ENCODE measurements around the gene CCDC183. TPM values are rescaled to one million over a fixed set of nuclear protein-coding genes. Genes with fewer than 3 reads are reported as not detected.
A peak's percentile ranks its signal among the peaks of the same experiment; 100 is the strongest.

Gene CCDC183
- total and polyA plus RNA-seq, 2 of the 4 experiments (the other 2 are of a cell fraction), result under 0.01 to 0.29 TPM

GRCh38 chr9:136764301-136764891, 31.7 kb upstream of the CCDC183 start, which contains the start of gene LCN15:
TSS of gene LCN15 (minus strand) at chr9:136764518. CDS start at chr9:136764488, 30 bp downstream.
- peak within 1 kb of the TSS; percentile 63 for H2AFZ ChIP-seq (replicated peaks; ENCODE audit: low read length, poor library complexity)
- dilution Hi-C loops (cut with HindIII; ENCODE audit: low sequenced_read_pairs, unreplicated experiment), result no loop called here
- in situ Hi-C loops (cut with MboI; ENCODE audit: low sequenced_read_pairs), result no loop called here

More at GRCh38 chr9:136764301-136764891, 31.7 kb upstream of the CCDC183 start, which contains the start of gene LCN15:
- Histone ChIP-seq H3K27ac (ENCODE audit: insufficient read depth, low read length) (no peak within 1 kb of the TSS), H3K14ac (replicated peaks; ENCODE audit: low read depth, low read length) (no peak within 1 kb of the TSS), H3K9ac (ENCODE audit: low read depth, low read length) (no peak within 1 kb of the TSS), H2BK120ac (ENCODE audit: low read depth, low read length) (no peak within 1 kb of the TSS), H3K36me3 (ENCODE audit: control insufficient read depth, insufficient read depth, low read length) (no peaks in the 10 kb centered on the region), H3K4me1 (ENCODE audit: control insufficient read depth, insufficient read depth, low read length) (no peaks in the 10 kb centered on the region), H3K27me3 (ENCODE audit: control insufficient read depth, insufficient read depth, low read length) (peaks cover 7% of the 10 kb centered on the region), H3K4ac (ENCODE audit: low read depth, low read length) (no peak within 1 kb of the TSS), H3K4me3 (ENCODE audit: insufficient read depth, low read depth, low read length) (no peak within 1 kb of the TSS), H2AK5ac (ENCODE audit: low read depth, low read length) (no peak within 1 kb of the TSS), H3K4me2 (ENCODE audit: low read depth, low read length) (no peak within 1 kb of the TSS), H3K23ac (ENCODE audit: low read depth, low read length) (no peak within 1 kb of the TSS), H3K9me3 (ENCODE audit: control insufficient read depth, insufficient read depth, low read length) (no peaks in the 10 kb centered on the region), H3K79me1 (ENCODE audit: low read depth in 1 of 2, low read length in 2 of 2) (no peaks in the 10 kb centered on the region), H2BK15ac (ENCODE audit: low read depth, low read length) (no peak within 1 kb of the TSS), H4K91ac (ENCODE audit: insufficient read depth, low read depth, low read length) (no peak within 1 kb of the TSS), H3K18ac (ENCODE audit: low read depth, low read length) (no peak within 1 kb of the TSS), H2BK20ac (ENCODE audit: low read depth, low read length) (no peak within 1 kb of the TSS), H4K8ac (ENCODE audit: low read depth in 2 of 2, low read length in 2 of 2) (no peak within 1 kb of the TSS), H3K9me1 (ENCODE audit: insufficient read depth, low read length) (no peaks in the 10 kb centered on the region), H4K20me1 (ENCODE audit: insufficient read depth, low read length) (no peaks in the 10 kb centered on the region), H2AK9ac (replicated peaks; ENCODE audit: low read depth, low read length, poor library complexity) (peak within 1 kb of the TSS; percentile 72), H4K5ac (ENCODE audit: low read depth, low read length) (no peak within 1 kb of the TSS), H3K56ac (ENCODE audit: extremely low read depth, insufficient read depth, low read length) (no peak within 1 kb of the TSS), H2BK5ac (ENCODE audit: low read depth, low read length, poor library complexity, severe bottlenecking) (no peak within 1 kb of the TSS)
- no peak for DNase-seq
- ChIA-PET POLR2A (ENCODE audit: unreplicated experiment) (no interaction called here), CTCF (no interaction called here)
- 63% methylated on average over 6 of the region's 14 CpGs; no CpG with 5 or more reads in 1 of the 2 experiments for whole genome bisulfite sequencing, 2 experiments (ENCODE audit: extremely low coverage in 2 of 2, insufficient read length in 1 of 2)
- TF ChIP-seq MXI1 (IDR thresholded peaks at IDR 0.05; ENCODE audit: borderline replicate concordance, low read depth, low read length) (no peak), POLR2A (IDR thresholded peaks at IDR 0.05; ENCODE audit: low read depth, low read length) (no peak), USF2 (IDR thresholded peaks at IDR 0.05; ENCODE audit: low read depth, low read length) (no peak), RCOR1 (IDR thresholded peaks at IDR 0.05; ENCODE audit: insufficient replicate concordance, low read length) (no peak), NFE2L2 (IDR thresholded peaks at IDR 0.05; ENCODE audit: low read depth, low read length) (no peak)
- no peak for ATAC-seq (ENCODE audit: low read depth)
- no TSS peak for BruUV-seq (replicated peaks)
- intact Hi-C loops (cut with micrococcal nuclease), result no loop called here
